Measurements from ENCODE around the gene DIP2B. TPM values are rescaled to one million over a fixed set of nuclear protein-coding genes. Genes with fewer than 3 reads are reported as not detected.

The DIP2B gene
- polyA plus RNA-seq, 1 donor from 2014 or later = 44.0 TPM

- no peak overlapping the region for H3K4me2 ChIP-seq (ENCODE audit: low read length)
- H3K36me3 ChIP-seq (ENCODE audit: insufficient read depth, low read length) = peaks cover 22% of the 10 kb centered on the region
These were observed 195.2 kb downstream of the DIP2B start for GRCh38 chr12:50699940-50700339.

GRCh38 chr12:50706606-50707005 is 201.8 kb downstream of the DIP2B start:
- H4K20me1 ChIP-seq (ENCODE audit: insufficient read depth) = no peaks in the 10 kb centered on the region
- H3K9me3 ChIP-seq (ENCODE audit: low read length) = no peaks in the 10 kb centered on the region
- H3F3A ChIP-seq (ENCODE audit: insufficient read depth, low read length, poor library complexity, severe bottlenecking) = no peaks in the 10 kb centered on the region
- H3K9me2 ChIP-seq (ENCODE audit: insufficient read depth, low read length) = no peaks in the 10 kb centered on the region
- peaks cover 13% of the 10 kb centered on the region for H3K36me3 ChIP-seq (ENCODE audit: insufficient read depth, low read length)
- no peak overlapping the region for H3K27ac ChIP-seq (ENCODE audit: low read length)
- no peaks in the 10 kb centered on the region for H3K79me2 ChIP-seq (replicated peaks; ENCODE audit: insufficient read depth, low read length)
- H3K4me2 ChIP-seq (ENCODE audit: low read length) = no peak overlapping the region
- H2AFZ ChIP-seq (ENCODE audit: low read depth, low read length) = no peak overlapping the region
- no peak overlapping the region for H3K4me3 ChIP-seq (ENCODE audit: low read length)
- H3K27me3 ChIP-seq (ENCODE audit: insufficient read depth, low read depth, low read length) = no peaks in the 10 kb centered on the region
- no peak overlapping the region for H3K9ac ChIP-seq (ENCODE audit: low read length)
- TF ChIP-seq REST (IDR thresholded peaks at IDR 0.05; ENCODE audit: borderline replicate concordance) (no peak), RAD21 (conservative IDR thresholded peaks at IDR 0.05) (no peak), EP300 (conservative IDR thresholded peaks at IDR 0.05; ENCODE audit: poor library complexity, severe bottlenecking) (no peak), SMC3 (conservative IDR thresholded peaks at IDR 0.05; ENCODE audit: poor library complexity) (no peak), POLR2AphosphoS5 (IDR thresholded peaks at IDR 0.05) (no peak), MXI1 (conservative IDR thresholded peaks at IDR 0.05; ENCODE audit: poor library complexity, severe bottlenecking) (no peak), TAF1 (IDR thresholded peaks at IDR 0.05; ENCODE audit: low read depth) (no peak)

More at GRCh38 chr12:50699940-50700339, 195.2 kb downstream of the DIP2B start:
- TF ChIP-seq EP300 (conservative IDR thresholded peaks at IDR 0.05; ENCODE audit: poor library complexity, severe bottlenecking) (no peak), SMC3 (conservative IDR thresholded peaks at IDR 0.05; ENCODE audit: poor library complexity) (no peak), RAD21 (conservative IDR thresholded peaks at IDR 0.05) (no peak), EZH2 (IDR thresholded peaks at IDR 0.05; ENCODE audit: borderline replicate concordance, insufficient read depth, low read length, poor library complexity, severe bottlenecking) (no peak), REST (IDR thresholded peaks at IDR 0.05; ENCODE audit: borderline replicate concordance) (no peak), TAF1 (IDR thresholded peaks at IDR 0.05; ENCODE audit: low read depth) (no peak), CTCF (IDR thresholded peaks at IDR 0.05; ENCODE audit: poor library complexity, severe bottlenecking) (no peak), POLR2AphosphoS5 (IDR thresholded peaks at IDR 0.05) (no peak), MXI1 (conservative IDR thresholded peaks at IDR 0.05; ENCODE audit: poor library complexity, severe bottlenecking) (no peak)
- Histone ChIP-seq H3K9me3 (ENCODE audit: low read length) (no peaks in the 10 kb centered on the region), H3K9ac (ENCODE audit: low read length) (no peak overlapping the region), H3K79me2 (replicated peaks; ENCODE audit: insufficient read depth, low read length) (no peaks in the 10 kb centered on the region), H3F3A (ENCODE audit: insufficient read depth, low read length, poor library complexity, severe bottlenecking) (no peaks in the 10 kb centered on the region), H3K27me3 (ENCODE audit: insufficient read depth, low read depth, low read length) (no peaks in the 10 kb centered on the region), H3K27ac (ENCODE audit: low read length) (no peak overlapping the region), H2AFZ (ENCODE audit: low read depth, low read length) (no peak overlapping the region), H3K4me3 (ENCODE audit: low read length) (no peak overlapping the region), H3K9me2 (ENCODE audit: insufficient read depth, low read length) (no peaks in the 10 kb centered on the region), H4K20me1 (ENCODE audit: insufficient read depth) (no peaks in the 10 kb centered on the region)

Measured in neural cell (in vitro differentiated cells).